PC-9 (cell line): ENCODE data around the gene SLC39A10. TPM values are rescaled to one million over a fixed set of nuclear protein-coding genes. Genes with fewer than 3 reads are reported as not detected.

Experiments used
- BruUV-seq: library from RNA; stranded (reverse); fragments of 400-500 nt; replicated peaks from 2 replicates; lab custom pipeline; 2021; lab: Mats Ljungman, UMichigan
- CTCF ChIA-PET: fragments of 300-600 bp; sonication (Branson Sonifier 250); formaldehyde crosslinking; loops from one replicate; lab custom pipeline; 2022; ENCODE audit warnings: antibody characterized with exemption; lab: Charles Lee
- POLR2A ChIA-PET: fragments of 300-600 bp; sonication (Branson Sonifier 250); formaldehyde crosslinking; loops from one replicate; lab custom pipeline; 2022; ENCODE audit warnings: antibody characterized with exemption; ENCODE audit not compliant: unreplicated experiment; lab: Charles Lee
- DNase-seq, 2 experiments: peaks; one replicate each; pipeline versions ENCODE4 v3.0.0 to v3.0.0-alpha.2; 2015 to 2022; ENCODE audit warnings: mixed read lengths in 1 of 2
- H2AFZ ChIP-seq: fragments of 200-600 bp; sonication (generic); 2 replicates; pipeline ENCODE4 v1.8.1; 2017; ENCODE audit warnings: antibody characterized with exemption
- H3F3A ChIP-seq: fragments of 200-600 bp; sonication (generic); 2 replicates; pipeline ENCODE4 v1.8.1; 2017; ENCODE audit warnings: antibody characterized with exemption, mild to moderate bottlenecking, low read depth; ENCODE audit not compliant: insufficient read depth
- H3K27ac ChIP-seq: fragments of 200-600 bp; sonication (generic); 2 replicates; pipeline ENCODE4 v1.6.1; 2016; ENCODE audit warnings: mixed run types
- H3K27me3 ChIP-seq: fragments of 200-600 bp; sonication (generic); 2 replicates; pipeline ENCODE4 v1.6.1; 2016; ENCODE audit warnings: low read depth, mixed run types; ENCODE audit not compliant: insufficient read depth
- H3K36me3 ChIP-seq: fragments of 200-600 bp; sonication (generic); 2 replicates; pipeline ENCODE4 v1.6.1; 2016; ENCODE audit warnings: low read depth, mixed run types
- H3K4me1 ChIP-seq: fragments of 200-600 bp; sonication (generic); replicated peaks from 2 replicates; pipeline ENCODE4 v1.6.1; 2016; ENCODE audit warnings: mixed run types; ENCODE audit not compliant: insufficient read depth
- H3K4me2 ChIP-seq: fragments of 200-600 bp; sonication (generic); 2 replicates; pipeline ENCODE4 v1.6.1; 2017; ENCODE audit warnings: mixed run types
- H3K4me3 ChIP-seq: fragments of 200-600 bp; sonication (generic); 2 replicates; pipeline ENCODE4 v1.6.1; 2016; ENCODE audit warnings: mixed run types
- H3K79me2 ChIP-seq: fragments of 200-600 bp; sonication (generic); 2 replicates; pipeline ENCODE4 v1.6.1; 2017; ENCODE audit warnings: low read depth, mixed run types
- H3K9me2 ChIP-seq: fragments of 200-600 bp; sonication (generic); 2 replicates; pipeline ENCODE4 v1.8.1; 2017; ENCODE audit warnings: mild to moderate bottlenecking; ENCODE audit not compliant: insufficient read depth
- H3K9me3 ChIP-seq: fragments of 200-600 bp; sonication (generic); 2 replicates; pipeline ENCODE4 v1.8.1; 2016; ENCODE audit warnings: low read depth; ENCODE audit not compliant: insufficient read depth
- H4K20me1 ChIP-seq: fragments of 200-600 bp; sonication (generic); 2 replicates; pipeline ENCODE4 v1.8.1; 2017; ENCODE audit not compliant: insufficient read depth
- CTCF ChIP-seq: fragments of 200-600 bp; sonication (generic); conservative IDR thresholded peaks from 2 replicates; pipeline ENCODE4 v1.6.1; 2017; ENCODE audit warnings: mixed run types, antibody characterized with exemption, mild to moderate bottlenecking, moderate library complexity
- EZH2 ChIP-seq: fragments of 200-600 bp; sonication (generic); IDR thresholded peaks from 2 replicates; pipeline ENCODE4 v1.8.0; 2017; ENCODE audit warnings: antibody characterized with exemption, low read depth
- intact Hi-C: fragments of 100-400 bp; cut with micrococcal nuclease; formaldehyde crosslinking; loops from one replicate; pipeline ENCODE4 v1.10.0; 2022; ENCODE audit not compliant: unreplicated experiment
- total RNA-seq: library from RNA; stranded (reverse); gene quantifications from 2 replicates; pipeline ENCODE4 v1.2.3, GENCODE V29; 2021

SLC39A10 gene
- total RNA-seq, 1 experiment from 2014 or later: 43.7 TPM

GRCh38 chr2:195779491-195779890 is 122.5 kb downstream of the SLC39A10 start:
- Histone ChIP-seq H3F3A (no peaks in the 10 kb centered on the region), H3K4me3 (no peak overlapping the region), H3K9me2 (no peaks in the 10 kb centered on the region), H4K20me1 (no peaks in the 10 kb centered on the region), H3K79me2 (no peaks in the 10 kb centered on the region), H3K4me2 (no peak overlapping the region), H3K36me3 (no peaks in the 10 kb centered on the region), H3K9me3 (no peaks in the 10 kb centered on the region), H2AFZ (no peak overlapping the region), H3K27me3 (no peaks in the 10 kb centered on the region), H3K27ac (no peak overlapping the region), H3K4me1 (no peaks in the 10 kb centered on the region)
- TF ChIP-seq EZH2 (no peak), CTCF (no peak)
- CTCF ChIA-PET: no interaction called here
- intact Hi-C loops: no loop called here
- no TSS peak for BruUV-seq
- POLR2A ChIA-PET: interaction anchor here (0.5 kb wide), 1 partner anchor 103 kb away, joined by 5 read pairs; no protein-coding TSS in a partner anchor
- DNase-seq: no peak

GRCh38 chr2:195782156-195782555 is 125.1 kb downstream of the SLC39A10 start:
- no peak overlapping the region for H3K4me3 ChIP-seq
- no peaks in the 10 kb centered on the region for H3K36me3 ChIP-seq
- H3F3A ChIP-seq: no peaks in the 10 kb centered on the region
- no peaks in the 10 kb centered on the region for H3K9me2 ChIP-seq
- H4K20me1 ChIP-seq: no peaks in the 10 kb centered on the region
- ChIA-PET POLR2A (interaction anchor here (0.7 kb wide), 1 partner anchor 61 kb away, joined by 4 read pairs; no protein-coding TSS in a partner anchor), CTCF (no interaction called here)
- no peaks in the 10 kb centered on the region for H3K27me3 ChIP-seq
- H3K27ac ChIP-seq: no peak overlapping the region
- H3K4me2 ChIP-seq: no peak overlapping the region
- no peaks in the 10 kb centered on the region for H3K9me3 ChIP-seq
- no peaks in the 10 kb centered on the region for H3K79me2 ChIP-seq
- intact Hi-C loops: no loop called here
- no peak overlapping the region for H2AFZ ChIP-seq
- TF ChIP-seq CTCF (no peak), EZH2 (no peak)
- BruUV-seq: no TSS peak
- DNase-seq: no peak
- no peaks in the 10 kb centered on the region for H3K4me1 ChIP-seq
